ENCODE results near the gene PRKCI. TPM values are rescaled to one million over a fixed set of nuclear protein-coding genes. Genes with fewer than 3 reads are reported as not detected.
"Not testable (repeated sequence)": the region's sequence is repeated elsewhere in the genome, so short reads cannot be mapped to it uniquely, and the experiment has no call there.

The PRKCI gene
- polyA plus RNA-seq, 4 donors = 54.8 to 87.6 (median 77.6) TPM

DNA sequence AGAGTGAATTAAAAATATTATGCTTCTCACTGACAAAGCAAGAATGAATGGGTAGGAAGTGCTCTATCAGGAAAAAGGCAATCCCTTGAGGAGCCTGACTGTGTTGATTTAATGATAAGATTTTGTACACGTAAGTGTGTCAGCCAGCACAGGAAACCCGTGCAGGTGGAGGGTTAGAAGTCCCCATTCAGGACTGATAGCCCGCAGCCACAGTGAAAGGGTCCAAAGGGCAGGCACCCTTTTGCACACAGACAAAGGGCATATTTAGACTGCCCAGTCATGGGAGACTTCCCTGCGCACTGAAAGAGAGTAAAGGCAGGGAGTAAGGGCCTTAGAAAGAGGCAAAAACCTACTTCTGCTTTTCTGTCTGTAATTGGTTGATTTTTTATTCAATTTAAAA lies 108.9 kb downstream of the PRKCI start:
- no peak for DNase-seq (ENCODE audit: low read depth in 4 of 4, low spot score in 3 of 4)

DNA sequence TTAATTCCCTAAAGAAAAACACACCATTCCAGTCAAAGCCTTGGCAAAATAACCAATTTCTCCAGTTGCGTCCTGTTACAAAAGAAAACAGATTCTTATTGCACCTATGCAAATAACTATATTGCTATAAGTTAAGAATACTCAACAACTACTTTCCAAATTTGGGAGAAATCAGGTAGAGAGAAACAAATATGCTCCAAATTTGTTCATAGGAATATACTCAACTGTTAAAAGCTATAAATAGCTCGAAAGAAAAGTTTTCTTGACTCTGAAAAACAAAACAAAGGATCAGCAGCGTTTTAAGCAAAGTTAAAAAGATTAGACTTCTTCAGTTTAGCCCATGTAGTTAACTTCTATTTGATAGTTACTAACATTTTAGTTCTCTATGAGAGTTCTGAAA lies 115.2 kb downstream of the PRKCI start:
- DNase-seq (ENCODE audit: low read depth in 4 of 4, low spot score in 3 of 4) = no peak

DNA sequence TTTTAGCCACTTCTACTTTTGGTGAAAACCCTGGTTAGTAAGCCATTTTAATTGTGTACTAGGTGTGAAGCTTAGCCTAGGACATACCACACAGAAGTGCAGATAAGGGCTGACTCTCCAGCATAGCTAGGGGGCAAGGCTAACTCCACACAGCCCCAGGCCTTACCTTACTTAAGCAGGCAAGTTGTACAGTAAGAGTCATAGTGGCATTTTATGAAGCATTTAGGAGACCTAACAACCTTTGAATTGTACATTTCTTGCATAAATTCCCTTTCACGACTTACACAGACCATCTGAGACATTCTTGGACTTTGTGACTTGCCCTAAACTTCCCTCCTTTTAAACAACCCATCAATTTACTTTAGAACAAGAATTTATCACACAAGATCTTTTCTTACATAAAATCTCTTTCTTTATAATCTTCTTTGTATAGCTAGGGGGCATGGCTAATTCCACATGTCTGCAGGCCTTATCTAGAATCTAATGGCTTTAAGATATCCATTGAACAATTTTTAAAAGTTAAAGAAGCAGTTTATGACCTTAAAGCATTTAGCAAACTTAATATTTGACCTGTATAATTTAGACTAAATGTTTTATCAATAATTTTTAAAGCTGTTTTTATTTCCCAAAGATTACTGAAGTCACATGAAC lies 116.6 kb downstream of the PRKCI start:
- DNase-seq (ENCODE audit: low read depth in 4 of 4, low spot score in 3 of 4) = no peak

DNA sequence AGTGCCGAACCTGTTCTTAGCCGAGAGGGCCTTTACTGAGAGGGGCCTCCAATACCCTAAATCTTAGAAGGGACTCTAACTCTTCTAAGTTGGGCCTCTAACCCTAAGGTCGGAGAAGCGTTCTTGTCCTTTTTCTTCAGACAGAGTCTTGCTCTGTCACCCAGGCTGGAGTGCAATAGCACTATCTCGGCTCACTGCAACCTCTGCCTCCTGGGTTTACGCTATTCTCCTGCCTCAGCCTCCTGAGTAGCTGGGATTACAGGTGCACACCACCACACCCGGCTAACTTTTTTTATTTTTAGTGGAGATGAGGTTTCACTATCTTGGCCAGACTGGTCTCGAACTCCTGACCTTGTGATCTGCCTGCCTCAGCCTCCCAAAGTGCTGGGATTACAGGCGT lies 120.0 kb downstream of the PRKCI start:
- DNase-seq (ENCODE audit: low read depth in 4 of 4, low spot score in 3 of 4) = not testable (repeated sequence)

DNA sequence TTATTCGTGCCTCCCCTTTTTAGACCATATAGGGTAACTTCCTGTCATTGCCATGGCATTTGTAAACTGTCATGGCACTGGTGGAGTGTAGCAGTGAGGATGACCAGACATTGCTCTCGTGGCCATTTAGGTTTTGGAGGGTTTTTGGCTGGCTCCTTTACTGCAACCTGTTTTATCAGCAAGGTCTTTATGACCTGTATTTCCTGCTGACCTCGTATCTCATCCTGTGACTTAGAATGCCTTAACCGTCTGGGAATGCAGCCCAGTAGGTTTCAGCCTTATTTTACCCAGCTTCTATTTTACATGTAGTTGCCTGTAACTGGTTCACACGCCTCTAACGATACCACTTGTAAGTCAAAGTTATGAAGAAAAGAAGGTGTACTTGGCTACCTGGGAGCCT lies 121.6 kb downstream of the PRKCI start:
- DNase-seq (ENCODE audit: low read depth in 4 of 4, low spot score in 3 of 4) = not testable (repeated sequence)

DNA sequence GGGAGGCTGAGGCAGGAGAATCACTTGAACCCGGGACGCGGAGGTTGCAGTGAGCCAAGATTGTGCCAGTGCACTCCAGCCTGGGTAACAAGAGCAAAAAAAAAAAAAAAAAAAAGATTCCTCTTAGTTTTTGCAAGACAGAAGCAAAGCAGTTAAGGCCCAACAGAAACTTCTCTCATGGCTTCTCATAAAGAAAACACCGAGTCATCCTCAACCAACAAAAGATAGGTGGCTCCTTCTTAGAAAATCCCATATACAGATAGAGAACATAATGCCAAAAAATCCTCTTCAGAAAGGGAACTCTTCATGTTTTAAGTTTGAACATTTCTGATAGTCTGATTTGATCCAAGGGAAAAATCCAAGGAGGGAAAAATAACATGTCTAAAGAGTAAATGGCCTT lies 122.7 kb downstream of the PRKCI start:
- DNase-seq (ENCODE audit: low read depth in 4 of 4, low spot score in 3 of 4) = no peak

DNA sequence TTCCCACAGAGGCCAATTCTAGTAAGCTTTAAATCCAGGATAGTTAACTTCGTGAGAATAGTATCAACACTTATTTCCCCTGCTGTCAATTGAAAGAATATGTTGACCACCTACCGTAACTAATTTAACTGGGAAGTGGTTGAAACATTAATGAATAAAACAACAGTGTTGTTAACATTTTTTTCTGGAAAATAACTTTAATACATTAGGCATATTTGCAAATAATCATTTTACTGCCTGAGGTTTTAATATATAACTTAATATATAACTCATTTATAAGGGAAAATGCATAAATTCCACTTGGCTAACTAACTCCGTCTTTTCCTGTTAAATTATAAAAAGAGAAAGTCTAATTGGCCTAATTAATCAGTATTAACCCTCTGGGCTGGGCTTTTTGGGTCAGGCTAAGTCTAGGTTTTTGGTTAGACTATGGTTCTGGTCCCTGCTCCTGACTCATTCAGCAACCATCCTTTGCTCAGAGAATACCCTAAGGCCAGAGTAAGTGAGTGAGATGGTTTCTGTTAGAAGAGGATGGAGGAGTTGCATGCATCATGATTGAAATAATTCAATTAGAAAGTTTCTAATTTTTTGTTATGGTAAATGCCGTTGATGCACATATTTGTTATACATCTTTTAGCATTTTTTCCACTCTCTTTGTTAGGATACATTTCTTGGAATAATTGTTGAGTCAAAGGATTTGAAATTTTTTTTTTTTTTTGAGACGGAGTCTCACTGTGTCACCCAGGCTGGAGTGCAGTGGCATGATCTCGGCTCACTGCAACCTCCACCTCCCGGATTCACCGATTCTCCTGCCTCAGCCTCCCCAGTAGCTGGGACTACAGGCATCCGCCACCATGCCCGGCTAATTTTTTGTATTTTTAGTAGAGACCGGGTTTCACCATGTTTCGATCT lies 124.5 kb downstream of the PRKCI start:
- DNase-seq (ENCODE audit: low read depth in 4 of 4, low spot score in 3 of 4) = no peak

DNA sequence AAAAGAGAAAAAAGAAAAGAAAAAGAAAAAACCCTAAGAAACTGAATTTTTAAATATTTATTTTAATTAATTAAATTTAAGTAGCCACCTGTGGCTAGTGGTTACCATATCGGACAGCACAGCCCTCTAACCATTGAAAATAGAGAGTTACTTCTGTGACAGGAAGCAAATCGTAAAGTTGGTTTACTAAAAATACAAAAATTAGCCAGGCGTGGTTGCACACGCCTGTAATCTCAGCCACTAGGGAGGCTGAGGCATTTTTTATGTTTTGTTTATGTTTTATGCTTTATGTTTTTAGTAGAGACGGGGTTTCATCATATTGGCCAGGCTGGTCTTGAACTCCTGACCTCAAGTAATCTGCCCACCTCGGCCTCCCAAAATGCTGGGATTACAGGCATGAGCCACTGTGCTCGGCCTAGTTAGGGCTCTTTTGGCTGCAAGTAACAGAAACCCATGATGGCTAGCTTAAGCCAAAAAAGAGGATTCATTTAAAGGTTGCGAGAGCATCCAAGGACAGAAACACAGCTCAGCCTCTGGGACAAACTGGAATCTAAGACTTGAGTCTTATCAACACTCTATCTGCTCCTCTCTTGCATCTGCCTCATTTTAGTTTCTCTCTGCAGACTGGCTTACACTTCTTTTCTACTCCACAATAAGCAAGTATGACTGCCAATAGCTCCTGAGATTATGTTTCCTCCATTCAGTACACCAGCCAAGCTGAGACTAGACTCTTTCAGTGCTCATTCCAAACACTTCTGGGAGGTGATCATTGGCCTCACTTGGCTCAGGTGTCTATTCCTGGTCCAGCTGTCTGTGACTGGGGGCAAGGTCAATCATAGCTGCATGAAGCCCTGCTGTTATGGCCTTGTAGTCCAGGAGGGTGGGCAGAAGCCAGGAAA lies 128.5 kb downstream of the PRKCI start:
- DNase-seq (ENCODE audit: low read depth in 4 of 4, low spot score in 3 of 4) = no peak

DNA sequence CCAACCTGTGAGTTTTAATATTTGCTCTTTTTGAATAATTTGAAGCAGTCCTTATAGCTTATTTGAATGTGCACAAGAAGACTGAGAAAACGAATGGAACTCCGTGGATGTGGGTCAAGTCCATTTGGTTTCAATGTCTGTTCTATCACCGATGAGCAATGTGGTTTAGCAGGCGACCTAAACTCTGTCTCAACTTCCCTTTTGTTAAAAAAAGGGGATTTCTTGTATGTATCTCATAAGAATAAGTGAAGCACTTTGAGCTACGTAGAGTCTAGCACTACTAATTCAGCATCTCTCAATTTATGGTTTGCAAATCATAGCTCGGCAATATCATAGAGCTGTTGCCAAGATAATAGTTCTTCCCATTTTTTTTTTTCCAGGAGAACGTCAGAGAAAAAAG lies 130.7 kb downstream of the PRKCI start:
- no peak for DNase-seq (ENCODE audit: low read depth in 4 of 4, low spot score in 3 of 4)

DNA sequence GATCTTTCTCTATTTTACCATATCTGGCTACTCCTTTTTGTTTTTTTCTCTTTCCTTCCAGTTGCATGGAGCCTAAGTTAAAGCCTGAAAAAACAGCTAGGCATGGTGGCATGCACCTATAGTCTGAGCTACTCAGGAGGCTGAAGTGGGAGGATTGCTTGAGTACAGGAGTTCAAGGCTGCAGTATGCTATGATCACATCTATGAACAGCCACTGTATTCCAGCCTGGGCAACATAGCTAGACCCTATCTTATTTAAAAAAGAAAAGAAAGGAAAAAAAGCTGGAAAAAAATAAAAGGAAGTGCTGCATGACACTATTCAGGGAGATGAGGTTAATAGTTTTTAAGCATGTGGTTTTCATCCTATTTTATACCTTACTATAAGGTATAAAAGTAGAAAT lies 131.3 kb downstream of the PRKCI start:
- no peak for DNase-seq (ENCODE audit: low read depth in 4 of 4, low spot score in 3 of 4)

DNA sequence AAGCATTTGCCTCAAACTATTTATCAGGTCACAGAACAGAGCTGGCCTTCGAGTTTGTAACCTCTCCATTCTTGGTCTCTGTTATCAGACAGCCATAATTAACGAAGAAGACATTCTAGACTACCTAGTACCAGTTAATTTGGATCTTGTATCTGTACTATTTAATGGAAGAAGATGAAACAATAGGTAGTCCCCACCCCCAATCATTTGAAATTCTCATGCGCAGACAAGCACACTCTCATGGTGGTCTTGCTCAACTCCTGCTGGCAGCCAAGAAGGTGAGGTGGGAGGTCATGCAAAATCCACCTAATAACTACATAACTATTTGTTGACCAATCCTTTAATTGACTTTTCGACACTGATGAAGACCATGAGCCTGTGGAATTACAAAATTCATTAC lies 132.5 kb downstream of the PRKCI start:
- no peak for DNase-seq (ENCODE audit: low read depth in 4 of 4, low spot score in 3 of 4)

Other genes with a start within 250 kb of the PRKCI start
- 10 to 100 TPM in 3 of 4 donors, 1 to 10 TPM in 1; 2.9 to 45.7 (median 40.6) TPM for gene GPR160, start 184.4 kb upstream of the PRKCI start, polyA plus RNA-seq (ENCODE audit: insufficient read length in 4 of 4)
- 10 to 100 TPM; 25.7 to 33.5 (median 30.9) TPM for gene PHC3, start 40.7 kb upstream of the PRKCI start, polyA plus RNA-seq (ENCODE audit: insufficient read length in 4 of 4)
- 10 to 100 TPM; 44.9 to 64.7 (median 52.2) TPM for gene SKIL, start 135.3 kb downstream of the PRKCI start, polyA plus RNA-seq (ENCODE audit: insufficient read length in 4 of 4)
- 100 to 1,000 TPM; 200 to 483 (median 288) TPM for gene CLDN11, start 196.4 kb downstream of the PRKCI start, polyA plus RNA-seq (ENCODE audit: insufficient read length in 4 of 4)

Data from left renal pelvis (tissue), 4 donors.